ENCODE data around the gene C5orf46.

Gene C5orf46

DNA sequence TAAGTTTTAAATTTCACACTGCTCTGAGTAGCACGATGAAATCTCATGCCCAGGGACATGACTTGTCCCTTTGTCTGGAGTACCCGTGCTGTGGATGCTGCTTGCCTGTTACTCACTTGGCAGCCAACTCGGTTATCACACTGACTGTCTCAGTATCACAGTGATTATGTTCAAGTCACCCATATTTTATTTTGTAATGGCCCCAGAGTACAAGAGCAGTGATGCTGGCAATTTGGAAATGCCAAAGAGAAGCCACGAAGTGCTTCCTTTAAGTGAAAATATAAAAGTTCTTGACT, 50.6 kb downstream of the C5orf46 start:
- FAIRE-seq = no peak
- no peak for DNase-seq (ENCODE audit: insufficient read length, low spot score)
- TF ChIP-seq, protein P1, sequence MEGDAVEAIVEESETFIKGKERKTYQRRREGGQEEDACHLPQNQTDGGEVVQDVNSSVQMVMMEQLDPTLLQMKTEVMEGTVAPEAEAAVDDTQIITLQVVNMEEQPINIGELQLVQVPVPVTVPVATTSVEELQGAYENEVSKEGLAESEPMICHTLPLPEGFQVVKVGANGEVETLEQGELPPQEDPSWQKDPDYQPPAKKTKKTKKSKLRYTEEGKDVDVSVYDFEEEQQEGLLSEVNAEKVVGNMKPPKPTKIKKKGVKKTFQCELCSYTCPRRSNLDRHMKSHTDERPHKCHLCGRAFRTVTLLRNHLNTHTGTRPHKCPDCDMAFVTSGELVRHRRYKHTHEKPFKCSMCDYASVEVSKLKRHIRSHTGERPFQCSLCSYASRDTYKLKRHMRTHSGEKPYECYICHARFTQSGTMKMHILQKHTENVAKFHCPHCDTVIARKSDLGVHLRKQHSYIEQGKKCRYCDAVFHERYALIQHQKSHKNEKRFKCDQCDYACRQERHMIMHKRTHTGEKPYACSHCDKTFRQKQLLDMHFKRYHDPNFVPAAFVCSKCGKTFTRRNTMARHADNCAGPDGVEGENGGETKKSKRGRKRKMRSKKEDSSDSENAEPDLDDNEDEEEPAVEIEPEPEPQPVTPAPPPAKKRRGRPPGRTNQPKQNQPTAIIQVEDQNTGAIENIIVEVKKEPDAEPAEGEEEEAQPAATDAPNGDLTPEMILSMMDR (IDR thresholded peaks at IDR 0.05; ENCODE audit: insufficient read depth, missing control alignments) = no peak

DNA sequence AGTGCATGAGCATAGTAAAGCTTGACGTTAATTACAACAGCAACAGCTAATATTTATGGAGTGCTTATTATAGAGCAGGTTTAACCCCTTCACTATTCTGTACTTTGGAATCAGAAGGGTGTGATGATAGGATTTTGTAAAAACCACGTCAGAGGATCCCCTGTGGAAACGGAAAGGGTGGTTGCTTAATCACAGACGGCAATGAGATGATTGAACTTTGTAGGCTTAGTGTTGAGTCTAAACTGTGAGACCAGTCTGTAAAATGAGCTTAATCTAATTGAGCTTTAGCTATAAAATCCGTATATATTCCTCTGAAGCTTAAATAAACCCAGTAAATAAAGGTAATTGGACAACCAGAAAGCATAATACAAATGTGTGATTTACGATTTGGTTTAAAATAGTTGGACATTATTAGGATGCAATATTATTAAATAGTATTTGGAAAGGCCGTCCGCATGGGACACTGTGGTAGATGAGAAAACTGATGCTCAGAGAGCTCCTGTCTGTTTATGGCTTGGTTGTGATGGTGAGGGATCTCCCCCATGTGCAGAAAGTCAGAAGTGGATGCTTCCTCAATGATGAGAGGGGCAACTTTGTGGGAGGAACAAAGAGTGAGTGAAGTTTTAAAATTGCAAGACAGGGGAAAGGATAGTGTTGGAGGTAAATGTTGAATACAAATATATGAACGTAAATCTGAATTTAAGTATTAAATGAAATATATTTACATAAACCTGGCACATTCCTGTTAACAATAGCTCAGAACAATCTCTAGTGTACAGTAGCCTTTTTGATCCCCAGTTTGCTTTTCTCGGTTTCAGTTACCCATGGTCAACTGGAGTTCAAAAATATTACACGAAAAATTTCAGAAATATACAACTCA, 51.2 kb downstream of the C5orf46 start:
- TF ChIP-seq, protein P1 (IDR thresholded peaks at IDR 0.05; ENCODE audit: insufficient read depth, missing control alignments) = no peak
- DNase-seq (ENCODE audit: insufficient read length, low spot score) = no peak
- FAIRE-seq = no peak

DNA sequence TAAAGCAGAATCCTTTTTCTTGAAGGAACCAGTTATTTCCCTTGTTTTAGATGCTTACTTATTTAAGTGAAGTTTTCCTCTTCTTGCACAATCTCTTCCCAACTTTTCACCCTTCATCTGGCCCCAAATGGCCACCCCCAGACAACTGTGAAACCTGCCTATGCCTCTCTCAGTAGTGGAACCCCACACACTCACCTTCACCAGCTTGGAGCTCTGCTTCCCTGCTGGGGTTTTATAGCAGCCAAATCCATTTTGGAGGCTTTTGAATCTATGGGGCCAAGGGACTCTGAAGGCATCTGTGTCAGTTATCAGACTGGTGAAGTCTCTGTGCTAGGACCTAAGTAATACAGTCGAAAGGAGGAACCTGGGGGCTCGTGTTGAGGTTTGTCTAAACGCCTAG, 52.0 kb downstream of the C5orf46 start:
- FAIRE-seq (no peak), DNase-seq (ENCODE audit: insufficient read length, low spot score) (no peak)
- TF ChIP-seq, protein P1 (IDR thresholded peaks at IDR 0.05; ENCODE audit: insufficient read depth, missing control alignments) = no peak

DNA sequence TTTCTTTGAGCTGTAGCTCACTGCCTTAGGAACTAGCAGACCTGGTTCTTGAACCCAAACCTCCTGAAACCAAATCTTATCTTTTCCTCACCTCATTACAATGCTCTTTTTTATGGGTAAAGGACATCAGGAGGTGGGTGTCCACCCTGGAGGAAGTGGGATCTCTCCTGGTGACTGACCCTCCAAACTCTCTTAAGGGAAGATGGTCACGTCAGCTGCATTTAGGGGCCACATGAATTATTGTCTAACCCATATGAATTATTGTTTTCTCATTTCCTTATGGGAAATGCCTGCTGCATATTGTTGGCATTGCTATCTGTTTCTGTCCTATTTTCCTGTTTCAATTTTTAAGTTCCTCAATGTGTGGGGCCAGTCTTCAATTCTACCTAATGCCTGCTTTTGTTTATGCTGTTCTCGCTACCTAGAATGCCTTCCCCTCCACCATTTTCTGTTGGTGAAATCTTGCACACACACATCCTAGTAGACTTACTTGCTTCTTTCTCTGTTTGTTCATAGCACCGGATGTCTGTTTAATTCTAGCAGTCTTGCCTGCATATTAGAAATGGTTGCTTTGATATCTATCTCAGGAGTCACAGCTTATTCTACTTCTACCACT, 52.9 kb downstream of the C5orf46 start:
- TF ChIP-seq, protein P1 (IDR thresholded peaks at IDR 0.05; ENCODE audit: insufficient read depth, missing control alignments) = no peak
- no peak for FAIRE-seq
- DNase-seq (ENCODE audit: insufficient read length, low spot score) = no peak

DNA sequence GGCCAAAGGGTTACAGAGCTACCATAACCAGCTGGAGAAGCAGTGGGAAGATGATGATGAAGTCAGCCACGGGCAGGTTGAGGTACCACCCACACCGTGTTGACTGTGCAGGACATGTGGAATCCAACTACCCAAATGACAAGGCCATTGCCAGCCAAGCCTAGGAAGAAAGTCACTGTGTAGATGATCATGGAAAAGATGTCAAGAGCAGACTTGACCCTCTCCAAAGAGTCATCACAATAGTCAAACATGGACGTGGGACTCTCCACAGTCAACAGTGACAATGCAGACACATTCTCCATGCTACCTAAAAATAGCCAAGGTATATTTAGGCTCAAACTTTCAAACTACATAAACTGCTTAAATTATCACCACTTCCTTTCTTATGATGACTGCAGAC, 54.0 kb downstream of the C5orf46 start:
- DNase-seq (ENCODE audit: insufficient read length, low spot score) (no peak), FAIRE-seq (no peak)

DNA sequence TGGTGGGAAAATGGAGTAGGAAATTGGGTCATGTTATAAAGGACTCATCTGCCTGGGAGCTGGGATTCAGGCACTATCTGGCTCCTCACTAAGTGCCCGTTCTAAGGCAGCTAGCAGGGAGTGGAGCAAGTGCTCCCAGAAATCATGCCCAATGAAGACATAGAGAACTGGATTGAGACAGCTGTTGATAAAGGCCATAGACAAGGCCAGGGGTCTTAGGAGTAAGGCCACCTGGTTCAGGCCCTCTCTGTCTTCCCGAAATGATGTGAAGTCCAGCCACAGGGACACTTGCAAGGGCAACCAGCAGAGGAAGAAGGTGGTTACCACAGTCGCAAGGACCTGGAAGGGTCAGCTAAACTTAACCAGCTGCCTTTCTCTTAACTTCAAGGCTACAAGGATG, 54.8 kb downstream of the C5orf46 start:
- TF ChIP-seq, protein P1 (IDR thresholded peaks at IDR 0.05; ENCODE audit: insufficient read depth, missing control alignments) = no peak
- FAIRE-seq (no peak), DNase-seq (ENCODE audit: insufficient read length, low spot score) (no peak)

More for the DNA sequence above, 54.0 kb downstream of the C5orf46 start:
- TF ChIP-seq, protein P1 (IDR thresholded peaks at IDR 0.05; ENCODE audit: insufficient read depth, missing control alignments) = no peak

DNA sequence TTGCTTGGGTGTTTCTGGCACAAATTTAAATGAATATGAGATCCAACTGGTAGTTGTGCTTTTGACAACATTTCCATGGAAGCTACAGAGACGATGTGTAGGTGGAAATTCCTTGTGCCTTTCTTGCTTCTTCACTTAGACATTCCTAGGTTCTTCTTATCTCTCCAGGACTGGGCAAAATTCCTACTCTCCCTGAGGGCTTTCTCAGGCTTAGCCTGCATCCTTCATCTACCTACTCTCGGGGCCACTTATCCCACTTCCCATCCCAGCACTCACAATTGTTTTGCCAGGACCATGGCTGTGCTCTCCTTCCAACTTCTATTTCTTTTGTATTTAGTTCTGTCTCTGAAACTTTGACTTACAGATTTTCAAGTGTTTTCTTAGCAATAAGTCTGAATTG, 57.1 kb downstream of the C5orf46 start:
- TF ChIP-seq, protein P1 (IDR thresholded peaks at IDR 0.05; ENCODE audit: insufficient read depth, missing control alignments) = no peak
- no peak for DNase-seq (ENCODE audit: insufficient read length, low spot score)
- no peak for FAIRE-seq
